GM21723 (cell line): ENCODE data around the gene WDR18.

ENCODE experiments used
- ATAC-seq: cut with Tn5 transposase; IDR thresholded peaks from one replicate; pipeline ENCODE4 v1.9.1; 2021; ENCODE audit warnings: mild to moderate bottlenecking, moderate library complexity; ENCODE audit not compliant: unreplicated experiment

The WDR18 gene

GRCh38 chr19:964761-965694, 19.1 kb upstream of the WDR18 start:
- no peak for ATAC-seq

- no peak for ATAC-seq
Measured at GRCh38 chr19:966485-967088, 17.6 kb upstream of the WDR18 start.

GRCh38 chr19:970695-971094, 13.4 kb upstream of the WDR18 start:
- no peak for ATAC-seq

GRCh38 chr19:971795-972194, 12.3 kb upstream of the WDR18 start:
- no peak for ATAC-seq

GRCh38 chr19:972281-972680, 11.9 kb upstream of the WDR18 start:
- ATAC-seq: no peak

GRCh38 chr19:973726-974563, 10.2 kb upstream of the WDR18 start:
- no peak for ATAC-seq

- no peak for ATAC-seq
Measured at GRCh38 chr19:974564-975257, 9.4 kb upstream of the WDR18 start.

- no peak for ATAC-seq
Measured at GRCh38 chr19:976476-976875, 7.7 kb upstream of the WDR18 start.

GRCh38 chr19:977058-977464, 7.1 kb upstream of the WDR18 start:
- no peak for ATAC-seq

GRCh38 chr19:979318-979741, 4.8 kb upstream of the WDR18 start:
- no peak for ATAC-seq

GRCh38 chr19:980133-980998, 3.8 kb upstream of the WDR18 start:
- ATAC-seq: no peak

- peak; percentile 61 for ATAC-seq
Measured at GRCh38 chr19:982567-983170, 1.5 kb upstream of the WDR18 start.

GRCh38 chr19:986083-986482, 1.9 kb downstream of the WDR18 start:
- ATAC-seq: no peak

GRCh38 chr19:988081-988480, 3.9 kb downstream of the WDR18 start:
- ATAC-seq: no peak

- ATAC-seq: no peak
Measured at GRCh38 chr19:988510-988909, 4.4 kb downstream of the WDR18 start.

- no peak for ATAC-seq
Measured at GRCh38 chr19:989381-990081, 5.4 kb downstream of the WDR18 start.

- ATAC-seq: no peak
Measured at GRCh38 chr19:990119-990571, 6.0 kb downstream of the WDR18 start.

GRCh38 chr19:990746-991145, 6.6 kb downstream of the WDR18 start:
- ATAC-seq: no peak
